A673 (cell line): ENCODE data around the gene ANXA11. TPM values are rescaled to one million over a fixed set of nuclear protein-coding genes. Genes with fewer than 3 reads are reported as not detected.

Source experiments
- BruUV-seq: library from RNA; stranded (reverse); fragments of 400-500 nt; replicated peaks from 2 replicates; lab custom pipeline; 2021; lab: Mats Ljungman, UMichigan
- CTCF ChIA-PET: fragments of 300-600 bp; sonication (Branson Sonifier 250); formaldehyde crosslinking; loops from one replicate; lab custom pipeline; 2022; ENCODE audit warnings: antibody characterized with exemption; lab: Charles Lee
- POLR2A ChIA-PET: fragments of 300-600 bp; sonication (Branson Sonifier 250); formaldehyde crosslinking; loops from one replicate; lab custom pipeline; 2022; ENCODE audit warnings: antibody characterized with exemption; ENCODE audit not compliant: low non-redundant PET; lab: Charles Lee
- DNase-seq: peaks from one replicate; pipeline ENCODE4 v3.0.0-alpha.2; 2015; ENCODE audit warnings: low spot score
- H3K27ac ChIP-seq: fragments of 200-600 bp; sonication (generic); 2 replicates; pipeline ENCODE4 v1.5.1; 2016; ENCODE audit warnings: mixed run types, low read depth, mild to moderate bottlenecking, mixed read lengths, antibody characterized with exemption, low read length; ENCODE audit not compliant: poor library complexity, severe bottlenecking
- H3K27me3 ChIP-seq: fragments of 200-600 bp; sonication (generic); replicated peaks from 2 replicates; pipeline ENCODE4 v1.6.1; 2017; ENCODE audit warnings: mixed run types, low read depth, mild to moderate bottlenecking, mixed read lengths, antibody characterized with exemption, low read length; ENCODE audit not compliant: insufficient read depth, poor library complexity
- H3K36me3 ChIP-seq: fragments of 200-600 bp; sonication (generic); 2 replicates; pipeline ENCODE4 v1.6.1; 2016; ENCODE audit warnings: mixed run types, mild to moderate bottlenecking, mixed read lengths, antibody characterized with exemption, low read length; ENCODE audit not compliant: insufficient read depth, poor library complexity, severe bottlenecking
- H3K4me1 ChIP-seq: fragments of 200-600 bp; sonication (generic); 2 replicates; pipeline ENCODE4 v1.6.1; 2017; ENCODE audit warnings: mixed run types, mild to moderate bottlenecking, mixed read lengths, antibody characterized with exemption, low read length; ENCODE audit not compliant: insufficient read depth, poor library complexity, severe bottlenecking
- H3K4me3 ChIP-seq: fragments of 200-600 bp; sonication (generic); 2 replicates; pipeline ENCODE4 v1.5.1; 2016; ENCODE audit warnings: low read depth, mixed run types, mild to moderate bottlenecking, mixed read lengths, low read length; ENCODE audit not compliant: poor library complexity, severe bottlenecking
- H3K9me3 ChIP-seq: fragments of 200-600 bp; sonication (generic); 2 replicates; pipeline ENCODE4 v1.6.1; 2016; ENCODE audit warnings: mixed run types, low read depth, mild to moderate bottlenecking, mixed read lengths, antibody characterized with exemption, low read length; ENCODE audit not compliant: poor library complexity, severe bottlenecking
- EZH2 ChIP-seq: fragments of 200-600 bp; sonication (generic); IDR thresholded peaks from 2 replicates; pipeline ENCODE4 v1.6.1; 2017; ENCODE audit warnings: borderline replicate concordance, low read depth, mild to moderate bottlenecking, mixed read lengths, antibody characterized with exemption, low read length; ENCODE audit not compliant: poor library complexity, severe bottlenecking
- intact Hi-C: fragments of 100-400 bp; cut with micrococcal nuclease; formaldehyde crosslinking; loops from one replicate; pipeline ENCODE4 v1.10.0; 2022; ENCODE audit not compliant: unreplicated experiment
- total RNA-seq: library from RNA; stranded (reverse); gene quantifications from 2 replicates; pipeline ENCODE4 v1.2.3, GENCODE V29; 2021
- TF ChIP-seq, protein P1 (sequence below): fragments of 300-800, 200-600 bp; sonication (generic); conservative IDR thresholded peaks from 2 replicates; pipeline ENCODE4 v1.5.1; 2017; ENCODE audit warnings: low read depth, mild to moderate bottlenecking, antibody characterized with exemption, low read length, moderate library complexity, mixed read lengths

ANXA11 gene
- total RNA-seq, 1 experiment from 2014 or later: 119 TPM

DNA sequence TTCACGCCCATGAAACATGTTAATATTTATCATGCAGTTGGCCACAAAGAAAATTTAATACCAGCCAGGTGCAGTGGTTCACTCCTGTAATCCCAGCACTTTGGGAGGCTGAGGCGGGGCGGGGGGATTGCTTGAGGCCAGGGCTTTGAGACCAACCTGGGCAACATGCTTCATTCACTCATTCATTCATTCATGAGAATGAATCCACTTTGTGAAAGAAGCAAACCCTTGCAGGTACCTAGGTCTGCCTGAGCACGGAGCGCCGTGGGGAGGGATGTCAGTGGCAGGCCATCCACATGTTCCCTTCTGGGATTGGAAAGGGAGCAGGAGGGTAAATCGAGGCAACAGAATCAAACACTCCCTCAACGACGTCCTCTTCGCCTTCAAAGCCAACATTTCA lies 4.7 kb downstream of the ANXA11 start:
- no TSS peak for BruUV-seq
- no peaks in the 10 kb centered on the region for H3K27me3 ChIP-seq
- intact Hi-C loops: no loop called here
- H3K27ac ChIP-seq: no peak overlapping the region
- TF ChIP-seq EZH2: no peak
- TF ChIP-seq, protein P1, sequence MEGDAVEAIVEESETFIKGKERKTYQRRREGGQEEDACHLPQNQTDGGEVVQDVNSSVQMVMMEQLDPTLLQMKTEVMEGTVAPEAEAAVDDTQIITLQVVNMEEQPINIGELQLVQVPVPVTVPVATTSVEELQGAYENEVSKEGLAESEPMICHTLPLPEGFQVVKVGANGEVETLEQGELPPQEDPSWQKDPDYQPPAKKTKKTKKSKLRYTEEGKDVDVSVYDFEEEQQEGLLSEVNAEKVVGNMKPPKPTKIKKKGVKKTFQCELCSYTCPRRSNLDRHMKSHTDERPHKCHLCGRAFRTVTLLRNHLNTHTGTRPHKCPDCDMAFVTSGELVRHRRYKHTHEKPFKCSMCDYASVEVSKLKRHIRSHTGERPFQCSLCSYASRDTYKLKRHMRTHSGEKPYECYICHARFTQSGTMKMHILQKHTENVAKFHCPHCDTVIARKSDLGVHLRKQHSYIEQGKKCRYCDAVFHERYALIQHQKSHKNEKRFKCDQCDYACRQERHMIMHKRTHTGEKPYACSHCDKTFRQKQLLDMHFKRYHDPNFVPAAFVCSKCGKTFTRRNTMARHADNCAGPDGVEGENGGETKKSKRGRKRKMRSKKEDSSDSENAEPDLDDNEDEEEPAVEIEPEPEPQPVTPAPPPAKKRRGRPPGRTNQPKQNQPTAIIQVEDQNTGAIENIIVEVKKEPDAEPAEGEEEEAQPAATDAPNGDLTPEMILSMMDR: no peak
- H3K4me3 ChIP-seq: no peak overlapping the region
- H3K36me3 ChIP-seq: no peaks in the 10 kb centered on the region
- ChIA-PET CTCF (no interaction called here), POLR2A (no interaction called here)
- H3K4me1 ChIP-seq: peaks cover 15% of the 10 kb centered on the region
- H3K9me3 ChIP-seq: no peaks in the 10 kb centered on the region
- no peak for DNase-seq

DNA sequence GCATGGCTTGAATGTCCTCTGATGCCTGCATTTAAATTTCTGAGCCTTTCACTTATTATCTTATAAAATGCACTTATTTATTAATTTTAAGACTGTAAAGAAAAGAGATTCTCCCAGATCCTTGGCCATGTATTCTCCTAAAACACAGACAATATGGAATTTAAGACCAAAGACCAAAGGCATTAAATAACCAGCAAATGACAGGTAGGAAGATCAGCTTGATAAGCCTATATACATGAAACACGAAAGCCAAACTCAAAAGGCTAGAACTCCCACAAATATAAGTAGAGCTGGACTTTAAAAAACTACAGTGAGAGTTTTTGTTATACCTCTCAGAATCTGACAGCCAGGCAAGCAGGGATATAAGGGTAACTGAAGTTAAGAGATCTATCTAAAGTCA lies 5.1 kb downstream of the ANXA11 start:
- Histone ChIP-seq H3K36me3 (no peaks in the 10 kb centered on the region), H3K27me3 (no peaks in the 10 kb centered on the region), H3K4me3 (no peak overlapping the region), H3K9me3 (no peaks in the 10 kb centered on the region), H3K27ac (no peak overlapping the region), H3K4me1 (peaks cover 15% of the 10 kb centered on the region)
- DNase-seq: no peak
- ChIA-PET CTCF (no interaction called here), POLR2A (no interaction called here)
- intact Hi-C loops: no loop called here
- TF ChIP-seq, protein P1: no peak
- TF ChIP-seq EZH2: no peak
- no TSS peak for BruUV-seq

DNA sequence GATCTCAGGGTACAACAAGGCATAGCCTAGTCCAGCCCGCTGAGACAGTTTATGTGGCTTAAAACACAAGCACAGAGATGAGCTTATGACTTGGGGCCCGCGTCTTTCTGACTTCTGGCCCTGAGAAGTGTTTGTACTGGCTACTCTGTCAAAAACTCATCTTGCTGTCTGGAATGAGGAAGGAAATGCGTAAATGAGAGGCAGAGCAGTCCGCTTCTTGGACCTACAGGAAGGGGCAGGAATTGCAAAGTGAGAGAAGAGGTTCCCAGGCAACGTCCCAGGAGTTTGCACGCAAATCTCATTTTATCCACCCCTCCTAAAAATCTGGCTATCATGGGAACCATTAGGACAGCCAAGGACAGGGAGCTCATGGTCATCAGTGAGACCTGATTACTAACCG lies 5.5 kb downstream of the ANXA11 start:
- ChIA-PET CTCF (no interaction called here), POLR2A (no interaction called here)
- H3K27me3 ChIP-seq: no peaks in the 10 kb centered on the region
- no peaks in the 10 kb centered on the region for H3K36me3 ChIP-seq
- no peak for DNase-seq
- no peak overlapping the region for H3K4me3 ChIP-seq
- H3K9me3 ChIP-seq: no peaks in the 10 kb centered on the region
- peaks cover 15% of the 10 kb centered on the region for H3K4me1 ChIP-seq
- intact Hi-C loops: no loop called here
- TF ChIP-seq, protein P1: no peak
- no peak for TF ChIP-seq EZH2
- no peak overlapping the region for H3K27ac ChIP-seq
- no TSS peak for BruUV-seq
